GM18861 (cell line): ENCODE measurements around the gene ADAM15.
A peak's percentile ranks its signal among the peaks of the same experiment; 100 is the strongest.

Experiments used
- ATAC-seq: cut with Tn5 transposase; IDR thresholded peaks from one replicate; pipeline ENCODE4 v1.9.1; 2021; ENCODE audit not compliant: unreplicated experiment

Gene ADAM15

DNA sequence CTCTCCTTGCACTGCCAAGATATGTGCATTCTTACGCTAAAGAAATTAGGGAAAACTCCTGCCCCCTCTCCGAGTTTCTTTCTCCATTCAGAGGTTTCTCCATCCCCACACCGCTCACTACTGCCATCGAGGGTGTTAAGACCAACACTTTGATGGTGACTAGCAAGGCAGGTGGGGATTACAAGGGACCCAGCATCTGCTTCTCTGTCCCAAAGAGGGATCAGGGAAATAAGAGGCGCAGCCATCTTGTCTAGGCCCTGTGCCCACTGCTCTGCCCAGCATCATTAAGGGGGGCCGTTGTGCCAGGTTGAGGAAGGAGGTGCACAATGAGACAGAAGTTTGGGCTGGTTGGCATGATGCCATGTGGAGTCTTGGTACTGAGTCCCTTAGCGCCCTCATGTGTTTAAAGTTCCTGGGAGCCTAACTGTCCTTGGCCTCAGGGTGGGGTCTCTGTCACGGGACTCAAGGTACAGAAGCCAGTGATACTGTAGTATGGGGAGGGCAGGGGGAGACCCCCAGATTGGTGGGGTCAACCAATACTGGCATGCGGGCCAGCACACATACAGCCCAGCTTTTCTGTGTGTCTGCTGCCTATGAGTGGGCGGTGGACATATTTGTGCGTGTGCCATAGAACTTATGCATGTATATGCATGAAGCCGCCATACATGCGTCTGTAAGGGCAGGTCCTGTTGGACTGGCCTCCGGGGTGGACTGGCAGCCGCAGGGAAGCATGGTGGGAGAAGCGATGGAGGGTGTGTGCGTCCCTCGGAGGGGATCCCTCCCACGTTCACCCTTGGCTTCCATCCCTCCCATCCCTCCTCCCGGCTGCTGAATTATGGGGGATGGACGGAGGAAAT, 33.0 kb downstream of the ADAM15 start:
- ATAC-seq: no peak

DNA sequence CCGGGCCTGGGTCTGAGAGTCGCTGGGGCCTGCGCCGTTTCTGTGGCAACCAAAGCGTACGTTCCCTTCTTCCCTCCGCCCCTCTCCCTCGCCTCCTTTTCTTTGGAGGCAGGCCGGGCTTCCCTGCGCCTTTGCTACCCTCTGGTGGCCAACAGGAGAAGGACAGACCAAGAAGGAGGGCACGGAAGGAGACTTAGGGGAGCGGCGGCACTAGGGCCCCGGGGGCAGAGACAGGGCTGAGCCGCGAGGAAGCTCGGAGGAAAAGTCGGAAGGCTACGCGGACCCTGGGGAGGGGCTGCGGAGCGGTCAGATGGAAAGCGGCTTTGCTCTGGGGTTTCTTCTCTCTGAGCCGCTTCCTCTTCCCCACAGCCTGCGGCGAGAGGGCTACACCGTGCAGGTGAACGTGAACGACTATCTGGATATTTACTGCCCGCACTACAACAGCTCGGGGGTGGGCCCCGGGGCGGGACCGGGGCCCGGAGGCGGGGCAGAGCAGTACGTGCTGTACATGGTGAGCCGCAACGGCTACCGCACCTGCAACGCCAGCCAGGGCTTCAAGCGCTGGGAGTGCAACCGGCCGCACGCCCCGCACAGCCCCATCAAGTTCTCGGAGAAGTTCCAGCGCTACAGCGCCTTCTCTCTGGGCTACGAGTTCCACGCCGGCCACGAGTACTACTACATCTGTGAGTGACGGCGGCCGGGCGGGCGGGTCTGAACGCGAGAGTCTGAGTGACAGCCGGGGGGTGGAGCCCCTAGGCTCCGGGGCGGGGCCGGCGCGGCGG, 33.8 kb downstream of the ADAM15 start:
- peak; percentile 64 for ATAC-seq

DNA sequence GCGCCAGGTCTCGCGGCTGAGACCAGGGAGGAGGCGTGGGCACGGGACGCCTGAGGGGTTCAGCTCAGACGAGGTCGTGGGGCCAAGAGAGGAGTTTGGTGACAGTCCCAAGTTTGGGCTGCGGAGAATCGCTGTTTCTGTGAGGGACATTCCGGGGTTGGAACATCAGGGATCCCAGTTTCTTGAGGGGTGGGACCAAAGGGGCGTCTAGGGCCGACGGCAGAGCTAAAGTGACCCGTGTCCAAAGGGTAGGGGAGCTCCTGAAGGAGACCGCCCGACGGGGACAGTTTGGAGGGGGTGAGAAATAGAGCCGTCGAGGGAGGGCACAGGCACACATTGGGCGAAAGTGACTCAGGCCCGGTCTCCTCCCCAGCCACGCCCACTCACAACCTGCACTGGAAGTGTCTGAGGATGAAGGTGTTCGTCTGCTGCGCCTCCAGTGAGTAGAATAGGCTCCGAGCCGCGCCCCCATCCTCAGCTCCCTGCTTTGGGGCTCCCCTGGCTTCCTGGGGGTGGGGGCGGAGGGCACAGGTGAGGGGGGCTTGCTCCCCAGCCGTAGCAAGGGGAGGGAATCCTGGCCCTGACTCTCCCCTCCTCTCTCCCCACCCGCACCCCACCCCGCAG, 34.5 kb downstream of the ADAM15 start:
- ATAC-seq: no peak

DNA sequence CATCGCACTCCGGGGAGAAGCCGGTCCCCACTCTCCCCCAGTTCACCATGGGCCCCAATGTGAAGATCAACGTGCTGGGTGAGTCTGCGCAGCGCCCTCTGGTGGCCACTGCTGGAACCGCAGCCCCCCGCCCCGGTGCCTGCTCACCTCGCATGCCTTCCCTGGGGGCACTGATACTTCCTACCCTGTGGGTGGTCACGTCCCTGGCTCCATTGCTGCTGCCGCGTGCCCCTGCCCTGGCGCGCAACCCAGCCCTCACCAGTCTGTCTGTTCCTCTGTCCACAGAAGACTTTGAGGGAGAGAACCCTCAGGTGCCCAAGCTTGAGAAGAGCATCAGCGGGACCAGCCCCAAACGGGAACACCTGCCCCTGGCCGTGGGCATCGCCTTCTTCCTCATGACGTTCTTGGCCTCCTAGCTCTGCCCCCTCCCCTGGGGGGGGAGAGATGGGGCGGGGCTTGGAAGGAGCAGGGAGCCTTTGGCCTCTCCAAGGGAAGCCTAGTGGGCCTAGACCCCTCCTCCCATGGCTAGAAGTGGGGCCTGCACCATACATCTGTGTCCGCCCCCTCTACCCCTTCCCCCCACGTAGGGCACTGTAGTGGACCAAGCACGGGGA, 35.1 kb downstream of the ADAM15 start:
- ATAC-seq: no peak

DNA sequence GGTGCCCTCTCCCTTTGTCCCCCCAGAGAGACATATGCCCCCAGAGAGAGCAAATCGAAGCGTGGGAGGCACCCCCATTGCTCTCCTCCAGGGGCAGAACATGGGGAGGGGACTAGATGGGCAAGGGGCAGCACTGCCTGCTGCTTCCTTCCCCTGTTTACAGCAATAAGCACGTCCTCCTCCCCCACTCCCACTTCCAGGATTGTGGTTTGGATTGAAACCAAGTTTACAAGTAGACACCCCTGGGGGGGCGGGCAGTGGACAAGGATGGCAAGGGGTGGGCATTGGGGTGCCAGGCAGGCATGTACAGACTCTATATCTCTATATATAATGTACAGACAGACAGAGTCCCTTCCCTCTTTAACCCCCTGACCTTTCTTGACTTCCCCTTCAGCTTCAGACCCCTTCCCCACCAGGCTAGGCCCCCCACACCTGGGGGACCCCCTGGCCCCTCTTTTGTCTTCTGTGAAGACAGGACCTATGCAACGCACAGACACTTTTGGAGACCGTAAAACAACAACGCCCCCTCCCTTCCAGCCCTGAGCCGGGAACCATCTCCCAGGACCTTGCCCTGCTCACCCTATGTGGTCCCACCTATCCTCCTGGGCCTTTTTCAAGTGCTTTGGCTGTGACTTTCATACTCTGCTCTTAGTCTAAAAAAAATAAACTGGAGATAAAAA, 35.9 kb downstream of the ADAM15 start:
- ATAC-seq: no peak

DNA sequence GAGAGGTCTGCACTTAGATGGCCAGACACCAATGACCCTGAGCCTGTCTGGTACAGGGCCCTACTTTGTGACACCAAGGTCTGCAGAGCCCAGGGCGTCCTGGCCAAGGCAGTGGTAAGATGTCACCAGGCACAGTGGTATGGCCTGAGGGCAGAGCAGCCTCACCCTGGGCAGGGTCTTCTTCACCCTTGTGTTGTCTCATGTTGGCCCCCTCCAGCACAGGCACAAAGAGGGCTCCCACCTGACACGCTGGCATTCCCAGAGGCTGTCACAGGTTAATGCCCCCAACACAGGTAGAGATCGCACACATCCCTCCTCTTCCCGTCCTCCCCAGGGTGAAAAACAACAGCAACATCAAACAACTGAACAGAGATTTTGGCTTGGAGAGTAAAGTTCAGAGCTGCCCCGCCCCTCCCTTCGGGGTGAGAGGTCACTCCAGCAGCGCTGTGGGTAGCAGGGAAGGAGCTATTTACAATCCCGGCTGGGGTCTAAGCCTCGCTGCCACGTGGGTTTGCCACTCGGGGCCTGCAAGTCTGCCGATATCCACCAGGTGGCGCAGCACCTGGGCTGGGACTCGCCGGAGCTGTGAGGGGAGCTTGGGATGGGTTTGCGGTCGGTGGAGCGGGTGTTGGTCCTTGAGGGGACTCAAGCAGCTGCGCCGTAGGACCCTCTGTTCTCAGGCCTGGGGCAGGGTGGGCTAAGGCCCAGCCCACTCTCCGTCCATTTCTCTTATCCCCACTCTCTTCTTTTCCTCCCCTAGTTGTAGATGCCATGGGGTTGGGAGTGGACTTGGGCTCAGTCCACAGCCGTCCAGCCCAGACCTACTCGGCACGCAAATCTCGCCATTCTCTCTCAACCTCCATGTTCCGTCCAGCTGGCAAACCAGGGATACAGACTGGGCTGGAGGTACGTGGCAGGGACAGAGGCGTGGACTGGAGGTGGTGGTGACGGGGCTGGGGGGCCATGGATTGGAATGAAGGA, 40.2 kb downstream of the ADAM15 start:
- no peak for ATAC-seq

DNA sequence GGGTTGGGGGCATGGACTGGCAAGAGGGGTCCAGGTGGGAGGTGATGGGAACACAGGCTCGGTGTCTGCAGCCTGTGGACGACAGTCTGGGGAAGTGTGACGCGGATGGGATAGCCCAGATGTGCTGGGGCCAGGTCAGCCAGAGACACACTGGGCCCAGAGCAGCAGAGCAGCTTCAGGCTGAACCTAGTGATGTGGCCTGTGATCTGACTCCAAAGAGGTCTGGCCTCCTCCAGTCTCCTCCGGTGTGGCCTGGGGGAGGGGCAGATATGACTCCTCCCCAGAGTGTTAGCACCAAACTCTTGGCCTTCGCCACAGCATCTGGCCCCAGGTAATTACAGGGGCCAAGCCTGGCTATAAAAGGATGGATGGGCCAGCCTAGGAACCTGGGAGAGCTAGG, 41.0 kb downstream of the ADAM15 start:
- no peak for ATAC-seq

DNA sequence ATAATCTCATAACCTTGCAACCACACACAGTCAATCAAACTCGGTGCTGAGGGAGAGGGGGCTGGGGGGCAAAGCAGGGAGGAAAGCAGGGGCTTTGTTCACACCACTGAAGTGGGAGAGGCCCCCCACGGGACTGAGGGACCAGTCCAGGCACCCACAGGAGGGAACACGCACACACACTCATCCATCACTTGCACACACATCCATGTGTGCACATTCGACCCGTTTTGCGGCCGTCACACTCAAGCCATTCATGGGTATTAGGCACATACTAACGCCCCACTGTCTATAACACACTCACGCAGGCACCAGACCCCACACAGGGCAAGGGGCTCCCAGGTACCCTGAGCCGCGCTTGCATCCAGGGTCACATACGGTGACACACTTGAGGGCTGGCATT, 41.5 kb downstream of the ADAM15 start:
- ATAC-seq: no peak

DNA sequence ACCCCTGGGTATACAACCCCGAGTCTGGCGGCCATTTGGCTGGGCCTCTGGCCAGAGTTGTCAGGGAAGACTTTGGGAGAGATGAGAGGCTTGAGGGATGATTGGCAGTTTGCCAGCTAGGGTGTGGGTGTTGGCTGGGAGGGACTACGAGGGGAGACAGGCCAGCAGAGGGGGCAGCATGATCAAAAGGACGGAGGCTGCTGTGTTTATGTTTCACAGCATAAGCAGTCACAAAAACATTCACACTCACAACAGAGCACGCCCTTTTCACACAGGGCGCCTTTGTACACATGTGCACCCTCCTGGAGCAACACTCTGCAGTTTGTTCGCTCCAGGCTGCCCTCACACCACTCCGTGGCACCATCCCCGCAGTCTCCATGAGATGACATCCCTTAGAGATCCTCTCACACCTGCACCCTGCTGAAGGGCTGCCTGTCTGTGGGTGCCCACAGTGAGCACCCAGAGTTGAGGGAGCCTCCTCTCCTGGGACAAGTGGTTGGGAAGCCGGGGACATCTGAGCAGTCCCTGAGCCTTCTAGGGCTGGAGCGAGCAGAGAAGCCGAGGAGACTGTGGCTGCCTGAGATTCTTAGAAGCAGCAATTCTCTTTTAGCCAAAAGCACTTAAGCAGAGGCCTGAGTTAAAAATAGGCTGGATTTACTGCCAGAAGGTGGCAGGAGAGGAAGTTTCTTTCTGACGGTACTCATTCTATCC, 43.0 kb downstream of the ADAM15 start:
- no peak for ATAC-seq

DNA sequence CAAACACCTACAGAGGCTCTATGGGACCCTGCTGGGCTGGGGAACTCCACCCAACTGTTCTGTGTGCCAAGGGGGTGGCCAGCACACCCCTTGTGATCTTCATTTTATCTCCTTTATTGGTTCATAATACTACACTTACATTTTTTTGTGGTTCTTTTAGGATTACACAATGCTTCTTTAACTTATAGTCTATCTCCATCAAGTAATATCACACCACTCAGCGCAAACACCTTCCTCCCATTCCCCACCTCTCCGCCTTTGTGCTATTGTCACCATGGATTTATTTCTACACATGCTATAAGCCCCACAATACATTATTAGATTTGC, 43.5 kb downstream of the ADAM15 start:
- ATAC-seq: no peak

DNA sequence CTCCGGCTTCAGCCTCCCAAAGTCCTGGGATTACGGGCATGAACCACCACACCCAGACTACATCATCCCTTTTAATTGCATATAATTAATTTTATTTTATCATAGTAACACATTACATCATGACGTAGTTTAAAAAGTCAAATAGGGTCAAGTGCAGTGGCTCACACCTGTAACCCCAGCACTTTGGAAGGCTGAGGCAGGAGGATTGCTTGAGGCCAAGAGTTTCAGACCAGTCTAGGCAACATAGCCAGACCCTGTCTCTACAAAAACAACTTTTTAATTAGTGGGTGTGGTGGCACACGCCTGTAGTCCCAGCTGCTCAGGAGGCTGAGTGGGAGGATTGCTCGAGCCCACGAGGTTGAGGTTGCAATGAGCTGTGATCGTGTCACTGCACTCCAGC, 48.2 kb downstream of the ADAM15 start:
- no peak for ATAC-seq

DNA sequence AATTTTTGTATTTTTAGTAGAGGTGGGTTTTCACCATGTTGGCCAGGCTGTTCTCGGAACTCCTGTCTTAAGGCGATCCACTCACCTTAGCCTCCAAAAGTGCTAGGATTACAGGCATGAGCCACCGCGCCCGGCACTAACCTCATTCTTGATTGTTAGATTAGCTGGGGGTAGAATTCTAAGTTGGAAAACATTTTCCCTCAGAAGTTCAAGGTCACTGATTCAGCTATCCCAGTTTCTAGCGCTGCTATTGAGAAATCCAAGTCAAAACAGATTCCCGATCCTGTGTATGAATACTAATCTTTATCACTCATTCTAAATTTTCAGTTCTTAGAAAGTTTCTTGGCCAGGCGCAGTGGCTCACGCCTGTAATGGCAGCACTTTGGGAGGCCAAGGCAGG, 52.2 kb downstream of the ADAM15 start:
- ATAC-seq: no peak

DNA sequence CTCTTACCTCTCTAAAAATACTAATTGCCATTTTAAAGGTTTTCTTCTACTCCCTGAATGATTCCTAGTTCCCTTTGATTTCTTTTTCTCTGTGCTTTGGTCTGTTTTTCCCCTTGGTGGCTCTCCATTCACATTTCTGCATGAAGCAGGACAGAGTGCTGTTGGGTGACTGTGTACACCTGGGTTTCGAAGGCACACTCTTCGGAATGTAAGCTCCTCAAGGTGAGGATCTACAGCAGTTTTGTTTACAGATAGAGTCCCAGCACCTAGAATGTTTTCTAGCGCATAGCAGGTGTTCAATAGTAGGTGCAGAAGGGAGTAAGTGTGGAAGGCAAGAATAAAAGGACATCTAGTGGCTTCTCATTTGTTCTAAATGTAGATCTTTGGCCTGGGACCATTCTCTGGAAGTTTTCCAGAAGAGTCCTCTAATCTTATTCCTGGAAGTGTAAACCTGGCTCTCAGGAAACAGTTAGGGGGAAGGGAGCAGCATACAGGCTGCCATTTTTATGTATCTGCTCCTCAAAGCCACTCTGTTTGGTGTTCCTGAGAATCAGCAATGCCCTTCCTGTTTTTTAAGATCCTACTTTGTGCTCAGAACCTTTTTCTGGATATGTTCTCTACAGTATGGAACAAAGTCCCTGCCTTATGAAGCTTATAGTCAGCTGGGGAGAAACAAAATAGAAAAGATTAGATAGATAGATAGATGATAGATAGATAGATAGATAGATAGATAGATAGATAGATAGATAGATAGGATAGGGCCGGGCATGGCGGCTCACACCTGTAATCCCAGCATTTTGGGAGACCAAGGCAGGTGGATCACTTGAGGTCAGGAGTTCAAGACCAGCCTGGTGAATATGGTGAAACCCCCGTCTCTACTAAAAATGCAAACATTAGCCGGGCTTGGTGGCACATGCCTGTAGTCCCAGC, 53.8 kb downstream of the ADAM15 start:
- no peak for ATAC-seq

DNA sequence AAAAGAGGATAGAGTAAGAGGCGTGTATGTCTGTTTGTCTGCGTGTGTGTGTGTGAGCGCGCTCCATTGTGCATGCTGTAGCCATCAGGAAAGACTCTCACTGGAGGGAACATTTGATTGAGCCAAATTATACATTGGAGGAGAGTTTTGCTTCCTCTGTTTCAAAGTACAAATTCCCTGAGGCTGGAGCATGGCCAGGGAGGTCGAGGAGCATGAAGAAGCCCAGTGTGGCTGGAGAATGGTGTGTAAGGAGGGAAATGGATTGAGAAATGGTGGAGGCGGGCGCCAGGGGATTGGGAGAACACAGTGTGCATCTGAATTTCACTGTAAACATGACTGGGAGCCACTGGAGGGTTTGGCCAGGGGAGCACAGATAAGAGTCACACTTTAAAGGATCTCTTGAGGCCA, 54.5 kb downstream of the ADAM15 start:
- ATAC-seq: no peak

DNA sequence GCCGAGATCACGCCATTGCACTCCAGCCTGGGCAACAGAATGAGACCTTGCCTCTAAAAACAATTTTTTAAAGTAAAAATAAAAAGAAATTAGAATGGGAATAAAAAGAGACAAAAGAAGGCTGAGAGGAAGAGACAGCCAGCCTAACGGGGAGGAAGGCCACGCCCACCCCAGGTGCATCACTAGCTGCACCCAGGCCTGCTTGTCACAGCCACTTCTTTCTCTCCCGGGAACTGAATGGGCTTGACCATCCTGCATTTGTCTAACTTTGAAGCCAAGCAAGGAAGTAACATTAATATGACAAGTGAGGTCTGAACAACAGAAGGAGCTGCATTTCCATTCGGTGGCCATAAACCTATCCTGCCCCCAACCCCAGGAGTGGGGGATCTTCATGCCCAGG, 55.7 kb downstream of the ADAM15 start:
- no peak for ATAC-seq

DNA sequence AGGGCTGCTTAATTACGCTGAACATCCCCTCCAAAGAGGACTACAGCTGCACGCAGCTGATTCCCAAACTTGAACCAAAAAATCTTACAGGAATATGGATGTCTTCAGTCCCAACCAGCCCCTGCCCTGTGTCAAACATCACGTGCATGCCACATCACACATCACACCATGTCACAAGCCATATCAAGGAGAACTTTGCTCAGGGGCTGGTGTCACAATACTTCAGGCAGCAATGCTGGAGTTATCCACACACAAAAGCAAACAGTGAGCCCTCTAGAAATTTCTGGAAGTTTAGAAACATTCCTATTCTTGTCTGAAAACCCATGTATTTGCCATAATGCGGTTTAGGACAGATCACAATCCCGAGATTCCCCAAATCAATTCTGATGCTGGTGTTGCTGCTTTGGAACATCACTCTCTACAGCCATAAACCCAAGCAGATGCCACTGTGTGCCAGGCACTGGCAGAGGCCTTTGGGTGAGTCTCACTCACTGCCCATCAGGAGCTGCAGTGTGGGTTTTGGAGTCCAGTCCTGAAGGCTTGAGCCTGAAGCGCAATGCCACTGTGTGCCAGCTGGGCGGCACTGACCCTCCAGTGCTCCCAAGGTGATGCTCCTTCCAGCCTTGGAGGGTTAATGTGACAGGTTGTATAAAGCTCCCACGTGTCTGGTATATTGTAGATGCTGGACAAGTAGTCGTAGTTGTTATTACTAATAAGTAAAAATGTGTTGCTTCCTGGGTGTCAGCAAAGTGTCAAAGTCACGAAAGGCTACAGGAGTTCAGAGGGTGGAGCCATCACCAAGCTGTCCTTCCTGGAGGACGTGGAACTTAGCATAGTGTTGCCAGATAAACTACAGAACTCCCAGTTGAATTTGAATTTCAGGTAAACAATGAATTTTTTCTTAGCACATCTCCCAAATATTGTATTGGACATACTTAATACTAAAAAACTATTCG, 56.5 kb downstream of the ADAM15 start:
- ATAC-seq: no peak

DNA sequence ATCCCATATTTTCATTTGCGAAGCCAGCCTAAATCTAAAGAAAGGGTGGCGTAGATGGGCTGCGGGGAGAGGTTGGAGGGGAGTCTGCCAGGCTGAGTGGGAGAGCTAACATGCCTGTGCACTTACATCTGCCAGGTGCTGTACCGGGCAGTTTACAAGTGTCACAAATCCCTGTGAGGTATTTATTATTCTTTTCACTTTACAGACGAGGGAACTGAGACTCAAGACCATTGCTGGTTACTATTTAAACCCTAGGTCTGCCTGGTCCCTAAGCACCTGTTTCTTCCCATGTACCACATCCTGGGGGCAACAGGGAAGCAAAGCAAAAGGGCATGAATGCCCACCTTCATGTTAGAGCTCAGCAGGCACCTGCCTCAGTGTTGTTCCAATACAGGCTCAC, 57.2 kb downstream of the ADAM15 start:
- ATAC-seq: no peak
